Activated gamma-delta T cell treated with anti-CD3 and anti-CD28 coated beads, Interleukin-2, amount 50 U/mL, for 16 hours (primary cell): ENCODE measurements around the gene GPS1.

Experiments used
- DNase-seq: peaks from one replicate; pipeline ENCODE4 v3.0.0-alpha.2; 2020; ENCODE audit warnings: low read depth

The GPS1 gene

GRCh38 chr17:82045936-82046484 is 5.7 kb upstream of the GPS1 start:
- no peak for DNase-seq

- no peak for DNase-seq
Observed at GRCh38 chr17:82046903-82047302, 4.8 kb upstream of the GPS1 start.

DNA sequence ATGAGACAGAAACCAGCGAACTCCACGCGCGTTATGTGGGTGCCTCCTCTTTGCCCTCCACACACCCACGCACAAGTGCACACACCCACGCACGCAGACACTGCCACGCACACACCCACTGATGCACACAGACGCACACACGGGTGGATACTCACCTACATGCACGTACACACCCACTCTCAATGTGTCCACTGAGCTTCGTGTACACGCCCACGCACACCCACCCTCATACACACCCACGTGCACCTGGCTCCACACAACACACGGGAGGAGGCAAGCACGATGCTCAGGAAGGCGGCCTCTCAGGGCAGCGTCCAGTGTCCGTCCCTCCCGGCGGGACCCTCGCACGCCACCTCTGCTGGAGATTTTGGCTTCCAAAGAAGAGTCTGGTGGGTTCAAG is 4.3 kb upstream of the GPS1 start:
- no peak for DNase-seq

DNA sequence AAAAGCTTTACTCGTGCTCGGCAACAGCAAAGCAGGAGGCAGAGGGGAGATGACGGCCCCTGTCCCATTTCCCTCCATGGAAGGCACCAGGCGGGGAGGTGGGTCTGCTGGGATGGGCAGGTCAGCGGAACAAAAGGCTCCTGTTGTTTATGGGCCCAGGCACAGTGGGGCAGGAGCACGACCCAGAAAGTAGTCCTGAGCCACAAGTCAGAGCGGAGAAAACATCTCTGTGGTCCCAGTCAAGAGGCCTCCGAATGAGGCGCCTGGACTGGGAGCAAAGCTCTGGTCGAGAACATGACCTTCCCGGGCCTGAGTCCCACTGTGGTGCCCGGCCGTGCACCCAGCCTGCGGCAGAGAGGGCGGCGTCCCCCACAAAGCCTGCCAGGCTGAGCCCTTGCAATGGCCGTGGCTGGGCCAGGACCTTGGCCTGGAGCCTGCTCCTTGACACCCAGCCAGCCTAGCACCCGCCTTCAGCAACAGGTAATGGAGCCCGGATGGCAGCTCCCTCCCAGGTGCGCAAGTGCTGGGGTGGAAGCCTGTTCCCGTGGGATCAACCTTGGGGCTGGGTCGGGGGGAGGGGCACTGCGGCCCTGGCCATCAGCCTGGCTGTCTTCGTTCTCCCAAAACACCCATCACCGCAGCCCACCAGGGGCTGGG is 3.7 kb upstream of the GPS1 start:
- no peak for DNase-seq

DNA sequence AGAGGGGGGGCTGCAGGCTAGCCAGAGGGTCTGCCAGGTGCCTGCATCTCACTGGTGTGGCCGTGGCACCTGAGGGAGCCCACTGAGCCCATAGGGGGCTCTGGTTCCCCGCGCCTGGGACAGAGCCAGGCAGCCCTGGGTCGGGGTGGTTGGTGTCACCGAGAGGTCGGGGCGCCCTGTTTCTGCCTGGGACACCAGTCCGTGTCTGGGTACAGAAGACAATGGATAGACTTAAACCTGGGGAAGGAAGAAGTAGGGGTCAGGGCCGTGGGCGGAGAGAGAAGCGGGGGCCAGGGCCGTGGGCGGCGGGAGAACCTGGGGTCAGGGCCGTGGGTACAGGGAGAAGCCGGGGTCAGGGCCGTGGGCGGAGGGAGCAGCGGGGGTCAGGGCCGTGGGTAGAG is 3.1 kb upstream of the GPS1 start:
- no peak for DNase-seq

GRCh38 chr17:82049106-82049505 is 2.6 kb upstream of the GPS1 start:
- no peak for DNase-seq

DNA sequence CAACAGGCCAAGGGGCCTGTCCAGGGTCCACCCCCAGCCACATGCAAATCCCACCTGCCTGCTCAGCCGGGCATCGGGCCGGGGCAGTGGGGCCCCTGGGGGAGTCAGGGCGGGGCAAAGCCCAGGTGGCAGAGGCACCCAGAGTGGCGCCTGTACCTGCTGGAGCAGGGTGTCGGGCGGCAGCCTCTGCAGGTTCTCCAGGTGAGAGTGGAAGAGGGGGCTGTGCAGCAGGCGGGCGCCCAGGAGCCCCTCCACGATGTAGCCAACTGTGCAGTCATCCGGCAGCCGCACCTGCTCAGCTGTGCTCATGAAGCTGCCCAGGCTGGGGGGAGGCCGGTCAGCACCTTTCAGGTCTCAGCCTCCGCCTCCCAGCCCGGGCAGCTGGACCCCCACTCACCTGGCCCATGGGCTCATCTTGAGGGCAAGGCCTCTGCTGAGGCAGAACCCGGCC is 2.2 kb upstream of the GPS1 start:
- DNase-seq: no peak

- DNase-seq: no peak
Observed at GRCh38 chr17:82050152-82050760, 1.4 kb upstream of the GPS1 start.

DNA sequence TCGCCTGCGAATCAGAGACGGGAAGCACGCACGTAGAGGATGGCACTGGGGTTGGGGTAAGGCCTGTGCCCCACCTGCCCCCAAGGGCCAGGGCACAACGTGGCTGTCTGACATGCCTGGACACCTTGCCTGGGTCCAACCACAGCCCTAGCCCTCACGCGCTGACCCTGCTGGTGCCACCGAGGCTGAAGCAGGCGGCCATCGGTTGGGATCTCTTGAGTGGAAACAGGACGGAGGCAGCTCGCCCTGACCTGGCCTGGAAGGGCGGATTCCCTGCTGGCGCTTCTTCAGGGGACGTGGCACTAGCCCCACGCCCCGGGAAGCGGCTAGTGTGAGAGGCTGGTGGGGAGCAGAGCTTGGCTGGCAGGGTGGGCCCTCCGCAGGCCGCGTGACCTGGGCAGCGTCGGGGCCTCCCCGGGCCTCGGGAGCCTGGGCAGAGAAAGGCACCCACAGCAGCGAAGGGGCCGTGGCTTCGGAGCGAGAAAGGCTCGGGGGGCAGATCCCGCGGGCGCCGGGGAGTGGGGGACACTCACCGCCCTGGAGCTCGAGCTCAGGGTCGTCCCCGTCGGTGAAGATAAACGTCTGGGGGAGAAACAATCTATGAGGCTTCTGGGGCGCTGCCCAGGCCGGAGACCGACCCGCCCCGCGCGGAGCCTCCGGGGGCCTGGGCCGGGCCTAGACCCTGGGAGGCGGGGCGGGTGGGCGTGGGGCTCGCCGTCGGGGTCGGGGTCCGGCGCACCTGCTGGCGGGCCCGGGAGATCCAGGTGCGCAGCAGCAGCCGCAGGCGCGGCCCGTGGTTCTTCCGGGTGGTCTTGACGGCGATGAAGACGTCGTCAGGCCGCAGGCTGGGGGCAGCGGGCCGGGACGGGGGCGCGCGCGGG is 697 bp upstream of the GPS1 start:
- DNase-seq: no peak

DNA sequence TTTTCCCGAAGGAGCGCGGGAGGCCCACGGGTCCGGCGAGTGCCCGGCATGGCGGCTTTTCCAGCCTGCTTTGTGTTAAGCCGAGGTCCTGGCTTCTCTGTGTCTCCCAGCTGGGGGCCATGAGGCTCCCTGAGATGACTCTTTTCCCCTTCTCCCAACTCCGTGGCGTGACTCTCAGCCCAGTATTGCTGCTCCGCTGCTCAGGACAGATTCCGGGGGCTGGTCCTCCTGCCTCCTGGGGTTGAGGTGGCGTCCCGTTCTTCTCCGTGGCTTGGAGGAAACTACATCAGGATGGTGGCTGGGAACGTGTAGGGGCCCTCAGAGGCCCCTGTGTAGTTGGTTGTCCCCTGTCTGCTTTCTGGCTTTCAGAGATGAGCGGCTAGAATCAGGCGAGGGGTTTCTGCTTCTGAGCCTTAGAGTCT is 951 bp downstream of the GPS1 start:
- DNase-seq: no peak

GRCh38 chr17:82053130-82053529 is 1.4 kb downstream of the GPS1 start:
- DNase-seq: no peak

GRCh38 chr17:82053556-82054263 is 2.0 kb downstream of the GPS1 start:
- no peak for DNase-seq

DNA sequence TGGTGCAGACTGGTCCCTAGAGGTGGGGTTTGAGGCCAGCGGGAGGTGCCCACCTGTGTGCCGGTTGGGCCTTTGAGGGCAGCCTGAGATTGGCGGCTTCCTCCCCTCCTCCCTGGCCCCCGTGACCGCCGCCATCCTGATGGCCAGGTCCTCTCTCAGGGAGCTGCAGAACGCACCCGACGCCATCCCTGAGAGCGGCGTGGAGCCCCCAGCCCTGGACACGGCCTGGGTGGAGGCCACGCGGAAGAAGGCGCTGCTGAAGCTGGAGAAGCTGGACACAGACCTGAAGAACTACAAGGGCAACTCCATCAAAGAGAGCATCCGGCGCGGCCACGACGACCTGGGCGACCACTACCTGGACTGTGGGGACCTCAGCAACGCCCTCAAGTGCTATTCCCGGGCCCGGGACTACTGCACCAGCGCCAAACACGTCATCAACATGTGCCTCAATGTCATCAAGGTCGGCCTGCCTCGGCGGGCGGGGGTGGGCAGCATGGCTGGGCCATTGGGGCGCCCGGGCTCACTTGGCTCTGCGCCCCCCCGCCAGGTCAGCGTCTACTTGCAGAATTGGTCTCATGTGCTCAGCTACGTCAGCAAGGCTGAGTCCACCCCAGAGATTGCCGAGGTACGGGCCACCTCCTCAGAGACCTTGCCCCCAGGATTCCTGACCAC is 2.8 kb downstream of the GPS1 start:
- no peak for DNase-seq

GRCh38 chr17:82055023-82055964 is 3.6 kb downstream of the GPS1 start:
- no peak for DNase-seq

DNA sequence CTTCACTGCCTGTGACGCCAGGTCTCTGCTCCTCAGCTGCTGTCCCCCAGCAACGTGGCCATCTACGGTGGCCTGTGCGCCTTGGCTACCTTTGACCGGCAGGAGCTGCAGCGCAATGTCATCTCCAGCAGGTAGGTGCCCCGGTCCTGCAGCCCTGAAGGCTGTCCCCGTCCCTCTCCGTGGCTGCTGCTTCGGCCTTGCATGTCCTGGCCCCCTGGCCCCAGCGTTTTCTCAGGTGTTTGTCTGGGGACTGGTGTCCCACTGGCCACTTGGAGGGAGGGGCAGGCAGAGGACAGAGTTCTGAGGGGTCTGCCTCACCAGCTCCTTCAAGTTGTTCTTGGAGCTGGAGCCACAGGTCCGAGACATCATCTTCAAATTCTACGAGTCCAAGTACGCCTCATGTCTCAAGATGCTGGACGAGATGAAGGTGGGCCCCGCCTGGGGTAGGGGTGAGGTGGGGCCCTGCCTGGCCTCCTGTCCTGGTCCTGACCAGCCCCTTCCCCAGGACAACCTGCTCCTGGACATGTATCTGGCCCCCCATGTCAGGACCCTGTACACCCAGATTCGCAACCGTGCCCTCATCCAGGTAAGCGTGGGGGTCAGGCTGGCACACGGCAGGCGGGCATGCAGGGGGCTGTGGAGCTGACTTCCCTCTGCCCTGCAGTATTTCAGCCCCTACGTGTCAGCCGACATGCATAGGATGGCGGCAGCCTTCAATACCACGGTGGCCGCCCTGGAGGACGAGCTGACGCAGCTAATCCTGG is 4.4 kb downstream of the GPS1 start:
- DNase-seq: no peak

DNA sequence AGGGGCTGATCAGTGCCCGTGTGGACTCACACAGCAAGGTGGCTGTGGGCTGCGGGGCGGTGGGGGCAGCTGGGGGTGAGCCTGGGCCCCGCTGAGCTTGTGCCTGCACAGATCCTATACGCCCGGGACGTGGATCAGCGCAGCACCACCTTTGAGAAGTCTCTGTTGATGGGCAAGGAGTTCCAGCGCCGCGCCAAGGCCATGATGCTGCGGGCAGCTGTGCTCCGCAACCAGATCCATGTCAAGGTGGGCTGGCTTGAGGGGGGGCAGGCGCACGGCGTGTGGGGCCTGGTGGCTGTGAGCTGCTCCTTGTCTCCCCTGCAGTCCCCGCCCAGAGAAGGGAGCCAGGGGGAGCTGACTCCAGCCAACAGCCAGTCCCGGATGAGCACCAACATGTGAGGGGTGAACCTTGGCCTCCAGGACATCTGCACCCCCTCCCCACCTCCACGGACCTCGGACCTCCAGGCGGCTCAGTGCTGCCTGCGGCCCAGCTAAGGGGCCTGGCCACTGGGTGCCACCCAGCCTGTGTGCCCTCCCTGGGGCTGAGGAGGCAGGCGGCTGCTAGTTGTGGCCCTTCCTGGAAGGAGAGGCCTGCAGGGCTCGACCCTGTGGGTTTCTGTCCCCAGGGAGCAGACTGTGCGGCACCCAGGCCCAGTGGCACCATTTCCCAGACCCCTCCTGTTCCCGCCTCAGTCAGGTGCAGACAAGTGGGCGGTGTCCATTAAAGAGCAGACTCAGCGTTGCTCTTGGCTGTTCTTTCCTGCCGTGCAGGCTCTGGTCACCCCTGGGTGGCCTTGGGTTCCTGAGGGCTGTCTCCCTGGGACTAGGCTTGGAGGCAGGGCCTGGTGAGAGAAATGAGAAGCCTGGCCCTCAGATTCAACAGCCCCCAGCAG is 5.3 kb downstream of the GPS1 start:
- no peak for DNase-seq

- no peak for DNase-seq
Observed at GRCh38 chr17:82058230-82058854, 6.6 kb downstream of the GPS1 start.

DNA sequence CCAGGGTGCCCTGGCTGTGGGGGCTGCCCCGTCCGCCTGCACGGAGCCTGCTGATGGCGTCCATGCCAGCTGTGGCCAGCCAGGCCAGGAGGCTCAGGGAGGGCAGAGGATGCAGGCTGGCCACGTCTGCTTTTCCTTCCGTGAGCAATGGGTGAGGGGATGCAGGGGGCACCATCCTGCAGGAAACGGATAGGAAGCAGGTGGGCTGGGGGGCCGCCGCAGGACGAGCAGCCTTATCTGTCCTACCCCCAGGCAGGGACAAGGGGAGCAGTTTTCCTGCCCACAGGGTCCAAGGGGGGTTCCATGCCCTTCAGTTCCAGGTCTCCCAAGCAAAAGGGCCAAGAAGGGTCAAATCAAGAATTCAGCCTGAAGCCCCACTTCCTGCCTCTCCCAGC is 7.2 kb downstream of the GPS1 start:
- DNase-seq: no peak
